ENCODE measurements around the gene HLA-DPA1. TPM values are rescaled to one million over a fixed set of nuclear protein-coding genes. Genes with fewer than 3 reads are reported as not detected.

Gene HLA-DPA1
- total and polyA plus RNA-seq, 10 of the 15 experiments (the other 5 are each of a cell fraction or from before 2014, with no cell fraction given) = 508 to 1,640 (median 829) TPM

DNA sequence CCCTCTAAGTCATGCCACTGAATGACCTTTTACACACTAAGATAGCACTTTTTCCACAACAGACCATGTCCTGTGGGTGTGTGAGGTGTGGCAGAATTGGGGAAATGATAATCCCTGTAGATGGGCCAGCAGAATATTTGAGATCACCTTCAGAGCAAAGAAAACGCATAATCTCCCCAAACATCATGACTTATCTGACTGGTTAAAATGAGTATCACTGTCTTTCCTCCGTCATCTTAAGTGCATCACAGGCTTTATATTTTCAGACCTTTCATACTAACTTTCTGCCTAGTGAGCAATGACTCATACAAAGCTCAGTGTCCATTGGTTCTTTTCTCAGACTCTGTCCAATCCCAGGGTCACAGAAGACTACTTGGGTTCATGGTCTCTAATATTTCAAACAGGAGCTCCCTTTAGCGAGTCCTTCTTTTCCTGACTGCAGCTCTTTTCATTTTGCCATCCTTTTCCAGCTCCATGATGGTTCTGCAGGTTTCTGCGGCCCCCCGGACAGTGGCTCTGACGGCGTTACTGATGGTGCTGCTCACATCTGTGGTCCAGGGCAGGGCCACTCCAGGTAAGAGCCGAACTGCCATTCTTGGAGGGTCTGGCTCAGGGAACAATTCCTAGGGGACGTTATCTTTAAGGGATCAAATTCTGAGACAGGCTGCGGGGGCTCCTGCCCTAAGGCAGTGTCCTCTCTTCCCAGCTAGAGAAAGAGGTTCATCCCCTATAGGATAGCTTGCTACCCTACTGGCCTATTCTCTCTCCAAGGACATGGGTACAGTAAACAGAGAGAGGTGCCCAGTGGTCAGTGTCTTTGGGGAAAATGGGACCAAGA, 2.3 kb upstream of the HLA-DPA1 start, which contains the start of gene HLA-DPB1 (continued):
- TF ChIP-seq, protein P1, sequence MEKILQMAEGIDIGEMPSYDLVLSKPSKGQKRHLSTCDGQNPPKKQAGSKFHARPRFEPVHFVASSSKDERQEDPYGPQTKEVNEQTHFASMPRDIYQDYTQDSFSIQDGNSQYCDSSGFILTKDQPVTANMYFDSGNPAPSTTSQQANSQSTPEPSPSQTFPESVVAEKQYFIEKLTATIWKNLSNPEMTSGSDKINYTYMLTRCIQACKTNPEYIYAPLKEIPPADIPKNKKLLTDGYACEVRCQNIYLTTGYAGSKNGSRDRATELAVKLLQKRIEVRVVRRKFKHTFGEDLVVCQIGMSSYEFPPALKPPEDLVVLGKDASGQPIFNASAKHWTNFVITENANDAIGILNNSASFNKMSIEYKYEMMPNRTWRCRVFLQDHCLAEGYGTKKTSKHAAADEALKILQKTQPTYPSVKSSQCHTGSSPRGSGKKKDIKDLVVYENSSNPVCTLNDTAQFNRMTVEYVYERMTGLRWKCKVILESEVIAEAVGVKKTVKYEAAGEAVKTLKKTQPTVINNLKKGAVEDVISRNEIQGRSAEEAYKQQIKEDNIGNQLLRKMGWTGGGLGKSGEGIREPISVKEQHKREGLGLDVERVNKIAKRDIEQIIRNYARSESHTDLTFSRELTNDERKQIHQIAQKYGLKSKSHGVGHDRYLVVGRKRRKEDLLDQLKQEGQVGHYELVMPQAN (conservative IDR thresholded peaks at IDR 0.05) = no peak
- TF ChIP-seq ZNF207 (IDR thresholded peaks at IDR 0.05; ENCODE audit: borderline replicate concordance) = no peak
- TF ChIP-seq, protein P2, sequence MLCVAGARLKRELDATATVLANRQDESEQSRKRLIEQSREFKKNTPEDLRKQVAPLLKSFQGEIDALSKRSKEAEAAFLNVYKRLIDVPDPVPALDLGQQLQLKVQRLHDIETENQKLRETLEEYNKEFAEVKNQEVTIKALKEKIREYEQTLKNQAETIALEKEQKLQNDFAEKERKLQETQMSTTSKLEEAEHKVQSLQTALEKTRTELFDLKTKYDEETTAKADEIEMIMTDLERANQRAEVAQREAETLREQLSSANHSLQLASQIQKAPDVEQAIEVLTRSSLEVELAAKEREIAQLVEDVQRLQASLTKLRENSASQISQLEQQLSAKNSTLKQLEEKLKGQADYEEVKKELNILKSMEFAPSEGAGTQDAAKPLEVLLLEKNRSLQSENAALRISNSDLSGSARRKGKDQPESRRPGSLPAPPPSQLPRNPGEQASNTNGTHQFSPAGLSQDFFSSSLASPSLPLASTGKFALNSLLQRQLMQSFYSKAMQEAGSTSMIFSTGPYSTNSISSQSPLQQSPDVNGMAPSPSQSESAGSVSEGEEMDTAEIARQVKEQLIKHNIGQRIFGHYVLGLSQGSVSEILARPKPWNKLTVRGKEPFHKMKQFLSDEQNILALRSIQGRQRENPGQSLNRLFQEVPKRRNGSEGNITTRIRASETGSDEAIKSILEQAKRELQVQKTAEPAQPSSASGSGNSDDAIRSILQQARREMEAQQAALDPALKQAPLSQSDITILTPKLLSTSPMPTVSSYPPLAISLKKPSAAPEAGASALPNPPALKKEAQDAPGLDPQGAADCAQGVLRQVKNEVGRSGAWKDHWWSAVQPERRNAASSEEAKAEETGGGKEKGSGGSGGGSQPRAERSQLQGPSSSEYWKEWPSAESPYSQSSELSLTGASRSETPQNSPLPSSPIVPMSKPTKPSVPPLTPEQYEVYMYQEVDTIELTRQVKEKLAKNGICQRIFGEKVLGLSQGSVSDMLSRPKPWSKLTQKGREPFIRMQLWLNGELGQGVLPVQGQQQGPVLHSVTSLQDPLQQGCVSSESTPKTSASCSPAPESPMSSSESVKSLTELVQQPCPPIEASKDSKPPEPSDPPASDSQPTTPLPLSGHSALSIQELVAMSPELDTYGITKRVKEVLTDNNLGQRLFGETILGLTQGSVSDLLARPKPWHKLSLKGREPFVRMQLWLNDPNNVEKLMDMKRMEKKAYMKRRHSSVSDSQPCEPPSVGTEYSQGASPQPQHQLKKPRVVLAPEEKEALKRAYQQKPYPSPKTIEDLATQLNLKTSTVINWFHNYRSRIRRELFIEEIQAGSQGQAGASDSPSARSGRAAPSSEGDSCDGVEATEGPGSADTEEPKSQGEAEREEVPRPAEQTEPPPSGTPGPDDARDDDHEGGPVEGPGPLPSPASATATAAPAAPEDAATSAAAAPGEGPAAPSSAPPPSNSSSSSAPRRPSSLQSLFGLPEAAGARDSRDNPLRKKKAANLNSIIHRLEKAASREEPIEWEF (IDR thresholded peaks at IDR 0.05; ENCODE audit: insufficient replicate concordance, low read depth, low read length) = no peak
- no peak for TF ChIP-seq HCFC1 (IDR thresholded peaks at IDR 0.05; ENCODE audit: low read length)
- peak; percentile 57 for TF ChIP-seq NBN (IDR thresholded peaks at IDR 0.05)
- TF ChIP-seq RELA (IDR thresholded peaks at IDR 0.05; ENCODE audit: borderline replicate concordance, partially characterized antibody) = no peak
- TF ChIP-seq, protein P3, sequence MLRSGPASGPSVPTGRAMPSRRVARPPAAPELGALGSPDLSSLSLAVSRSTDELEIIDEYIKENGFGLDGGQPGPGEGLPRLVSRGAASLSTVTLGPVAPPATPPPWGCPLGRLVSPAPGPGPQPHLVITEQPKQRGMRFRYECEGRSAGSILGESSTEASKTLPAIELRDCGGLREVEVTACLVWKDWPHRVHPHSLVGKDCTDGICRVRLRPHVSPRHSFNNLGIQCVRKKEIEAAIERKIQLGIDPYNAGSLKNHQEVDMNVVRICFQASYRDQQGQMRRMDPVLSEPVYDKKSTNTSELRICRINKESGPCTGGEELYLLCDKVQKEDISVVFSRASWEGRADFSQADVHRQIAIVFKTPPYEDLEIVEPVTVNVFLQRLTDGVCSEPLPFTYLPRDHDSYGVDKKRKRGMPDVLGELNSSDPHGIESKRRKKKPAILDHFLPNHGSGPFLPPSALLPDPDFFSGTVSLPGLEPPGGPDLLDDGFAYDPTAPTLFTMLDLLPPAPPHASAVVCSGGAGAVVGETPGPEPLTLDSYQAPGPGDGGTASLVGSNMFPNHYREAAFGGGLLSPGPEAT (IDR thresholded peaks at IDR 0.05; ENCODE audit: low read depth) = peak; percentile 32; the same call in 1 of the 2 replicates
- TF ChIP-seq TCF3 (IDR thresholded peaks at IDR 0.05; ENCODE audit: borderline replicate concordance, insufficient read depth, low read depth, low read length) = no peak
- TF ChIP-seq SMAD5 (IDR thresholded peaks at IDR 0.05; ENCODE audit: low read depth) = peak; percentile 96
- no peak for TF ChIP-seq CBX5 (IDR thresholded peaks at IDR 0.05; ENCODE audit: low read depth)
- no peak for TF ChIP-seq NFXL1 (IDR thresholded peaks at IDR 0.05; ENCODE audit: borderline replicate concordance)
- TF ChIP-seq, protein P4, sequence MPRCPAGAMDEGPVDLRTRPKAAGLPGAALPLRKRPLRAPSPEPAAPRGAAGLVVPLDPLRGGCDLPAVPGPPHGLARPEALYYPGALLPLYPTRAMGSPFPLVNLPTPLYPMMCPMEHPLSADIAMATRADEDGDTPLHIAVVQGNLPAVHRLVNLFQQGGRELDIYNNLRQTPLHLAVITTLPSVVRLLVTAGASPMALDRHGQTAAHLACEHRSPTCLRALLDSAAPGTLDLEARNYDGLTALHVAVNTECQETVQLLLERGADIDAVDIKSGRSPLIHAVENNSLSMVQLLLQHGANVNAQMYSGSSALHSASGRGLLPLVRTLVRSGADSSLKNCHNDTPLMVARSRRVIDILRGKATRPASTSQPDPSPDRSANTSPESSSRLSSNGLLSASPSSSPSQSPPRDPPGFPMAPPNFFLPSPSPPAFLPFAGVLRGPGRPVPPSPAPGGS (IDR thresholded peaks at IDR 0.05; ENCODE audit: borderline replicate concordance, insufficient read depth, low read depth, low read length, poor library complexity, severe bottlenecking) = no peak
- peak; percentile 99 for TF ChIP-seq RFX5 (IDR thresholded peaks at IDR 0.05; ENCODE audit: low read depth, low read length)
- no peak for TF ChIP-seq NRF1 (conservative IDR thresholded peaks at IDR 0.05; ENCODE audit: low read depth, low read length)
- TF ChIP-seq SUPT20H (IDR thresholded peaks at IDR 0.05; ENCODE audit: borderline replicate concordance, control insufficient read depth, low read depth, low read length) = no peak
- peak; percentile 91; the same call in 1 of the 2 replicates for TF ChIP-seq POLR2AphosphoS2 (IDR thresholded peaks at IDR 0.05; ENCODE audit: low read depth, low read length)
- TF ChIP-seq POLR2AphosphoS5 (IDR thresholded peaks at IDR 0.05; ENCODE audit: low read length) = peak; percentile 95
- TF ChIP-seq BRCA1 (IDR thresholded peaks at IDR 0.05; ENCODE audit: low read depth, low read length) = no peak

All from GM12878 (cell line).